ENCODE results near the gene MBD6.
"Not testable (repeated sequence)": the region's sequence is repeated elsewhere in the genome, so short reads cannot be mapped to it uniquely, and the experiment has no call there.

The MBD6 gene

DNA sequence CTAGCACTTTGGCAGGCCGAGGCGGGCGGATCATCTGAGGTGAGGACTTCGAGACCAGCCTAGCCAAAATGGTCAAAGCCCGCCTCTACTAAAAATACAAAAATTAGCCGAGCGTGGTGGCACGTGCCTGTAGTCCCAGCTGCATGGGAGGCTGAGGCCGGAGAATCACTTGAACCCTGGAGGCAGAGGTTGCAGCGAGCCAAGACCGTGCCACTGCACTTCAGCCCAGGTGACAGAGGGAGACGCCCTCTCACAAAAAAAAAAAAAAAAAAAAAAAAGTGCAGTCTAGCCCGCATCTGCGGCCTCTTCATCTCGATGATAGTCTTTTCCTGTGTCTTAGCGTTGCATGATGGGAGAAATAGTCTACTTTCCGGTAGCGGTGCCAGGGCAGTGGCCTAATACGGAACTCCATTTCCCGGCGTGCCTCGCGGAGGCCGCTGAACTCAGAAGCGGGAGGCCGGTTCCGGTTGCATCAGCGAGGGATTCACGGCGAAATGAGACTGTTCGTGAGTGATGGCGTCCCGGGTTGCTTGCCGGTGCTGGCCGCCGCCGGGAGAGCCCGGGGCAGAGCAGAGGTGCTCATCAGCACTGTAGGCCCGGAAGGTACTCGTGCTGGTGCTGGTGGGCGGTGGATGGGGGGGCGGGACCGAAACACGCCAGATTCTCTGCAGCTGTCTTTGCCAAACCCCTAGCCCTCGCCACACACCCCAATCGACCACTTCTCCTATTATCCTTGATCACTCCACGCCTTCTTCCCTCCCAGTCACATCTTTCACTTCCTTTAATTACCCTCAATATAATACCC lies 34.8 kb upstream of the MBD6 start, which contains the start of gene MARS1:
MARS1 (plus strand) TSS at position 472 of the 805 bp plus-strand sequence; CDS start at position 495, 23 bp downstream.
- peak; percentile 79 to 89 for DNase-seq (ENCODE audit: low read depth in 1 of 2, low spot score in 1 of 2)

DNA sequence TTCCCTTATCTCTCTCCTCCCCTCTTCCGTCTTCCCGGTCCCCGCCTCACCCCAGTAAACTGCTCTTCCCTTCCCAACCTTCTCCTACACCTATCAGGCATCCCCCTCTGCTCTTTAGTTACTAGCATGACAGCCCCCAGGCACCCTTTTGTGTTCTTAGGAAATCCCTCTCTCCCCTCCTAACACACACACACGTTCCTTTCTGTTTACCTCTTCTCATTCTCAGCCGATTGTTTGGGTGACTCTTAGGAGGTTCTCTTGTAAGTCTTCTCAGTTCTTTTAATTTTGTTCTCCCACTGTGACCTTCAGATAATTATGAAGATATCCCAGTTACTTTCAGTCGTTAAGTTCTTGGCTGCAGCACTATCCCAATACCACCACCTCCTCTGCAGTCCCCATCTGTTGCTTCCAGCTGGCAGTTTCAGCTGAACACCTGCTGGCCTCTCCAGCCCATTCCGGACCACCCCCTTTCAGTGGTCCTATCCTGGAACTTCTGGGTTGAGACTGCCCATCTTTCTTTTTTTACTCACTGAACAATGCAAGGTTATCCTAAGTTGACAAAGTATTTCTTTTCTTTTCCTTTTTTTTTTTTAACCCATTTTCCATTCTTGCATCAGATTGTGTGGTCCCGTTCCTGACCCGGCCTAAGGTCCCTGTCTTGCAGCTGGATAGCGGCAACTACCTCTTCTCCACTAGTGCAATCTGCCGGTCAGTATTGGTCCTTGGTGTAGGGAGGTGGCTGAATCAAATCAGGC lies 34.0 kb upstream of the MBD6 start:
- no peak for DNase-seq (ENCODE audit: low read depth in 1 of 2, low spot score in 1 of 2)

GRCh38 chr12:57489157-57489641 lies 33.4 kb upstream of the MBD6 start:
- DNase-seq (ENCODE audit: low read depth in 1 of 2, low spot score in 1 of 2) = no peak

GRCh38 chr12:57490126-57490525 lies 32.5 kb upstream of the MBD6 start:
- no peak for DNase-seq (ENCODE audit: low read depth in 1 of 2, low spot score in 1 of 2)

DNA sequence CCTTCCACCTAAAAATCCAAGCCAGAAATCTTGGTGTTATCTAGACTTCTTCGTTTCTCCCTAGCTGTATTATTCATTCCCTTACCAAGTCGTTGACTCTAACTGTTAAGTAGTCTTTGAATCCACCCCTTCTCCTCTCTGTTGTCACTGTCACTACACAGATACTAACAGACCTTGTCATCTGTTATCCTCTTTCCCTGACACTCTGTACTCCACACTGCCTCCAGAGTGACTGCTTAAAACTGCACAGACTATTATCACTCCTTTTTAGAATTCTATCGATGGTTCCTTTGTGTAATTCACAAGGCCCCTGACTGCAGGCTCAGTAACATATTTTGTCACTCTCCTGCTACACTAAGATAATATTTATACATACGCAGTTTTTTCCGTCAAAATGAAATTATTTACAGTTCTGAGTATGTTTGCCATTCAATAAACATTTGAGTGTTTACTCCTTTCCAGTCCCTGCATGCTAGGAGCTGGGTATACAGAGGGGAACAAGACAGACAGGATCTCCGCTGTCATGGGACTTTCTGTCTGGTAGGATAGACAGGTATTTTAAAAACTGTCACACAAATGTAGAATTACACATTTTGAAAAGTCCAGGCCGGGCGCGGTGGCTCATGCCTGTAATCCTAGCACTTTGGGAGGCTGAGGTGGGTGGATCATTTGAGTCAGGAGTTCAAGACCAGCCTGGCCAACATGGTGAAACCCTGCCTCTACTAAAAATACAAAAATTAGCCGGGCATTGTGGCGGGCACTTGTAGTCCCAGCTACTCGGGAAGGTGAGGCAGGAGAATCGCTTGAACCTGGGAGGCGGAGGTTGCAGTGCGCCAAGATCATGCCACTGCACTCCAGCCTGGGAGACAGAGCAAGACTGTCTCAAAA lies 31.0 kb upstream of the MBD6 start:
- no peak for DNase-seq (ENCODE audit: low read depth in 1 of 2, low spot score in 1 of 2)

DNA sequence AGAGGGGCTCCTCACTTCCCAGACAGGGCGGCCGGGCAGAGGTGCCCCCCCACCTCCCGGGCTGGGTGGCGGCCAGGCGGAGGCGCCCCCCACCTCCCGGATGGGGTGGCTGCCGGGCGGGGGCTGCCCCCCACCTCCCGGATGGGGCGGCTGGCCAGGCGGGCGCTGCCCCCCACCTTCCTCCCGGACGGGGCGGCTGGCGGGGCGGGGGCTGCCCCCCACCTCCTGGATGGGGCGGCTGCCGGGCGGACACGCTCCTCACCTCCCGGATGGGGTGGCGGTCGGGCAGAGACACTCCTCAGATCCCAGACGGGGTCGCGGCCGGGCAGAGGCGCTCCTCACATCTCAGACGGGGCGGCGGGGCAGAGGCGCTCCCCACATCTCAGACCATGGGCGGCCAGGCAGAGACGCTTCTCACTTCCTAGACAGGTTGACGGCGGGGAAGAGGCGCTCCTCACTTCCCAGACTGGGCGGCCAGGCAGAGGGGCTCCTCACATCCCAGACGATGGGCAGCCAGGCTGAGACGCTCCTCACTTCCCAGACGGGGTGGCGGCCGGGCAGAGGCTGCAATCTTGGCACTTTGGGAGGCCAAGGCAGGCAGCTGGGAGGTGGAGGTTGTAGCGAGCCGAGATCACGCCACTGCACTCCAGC lies 27.4 kb upstream of the MBD6 start:
- DNase-seq (ENCODE audit: low read depth in 1 of 2, low spot score in 1 of 2) = not testable (repeated sequence)

DNA sequence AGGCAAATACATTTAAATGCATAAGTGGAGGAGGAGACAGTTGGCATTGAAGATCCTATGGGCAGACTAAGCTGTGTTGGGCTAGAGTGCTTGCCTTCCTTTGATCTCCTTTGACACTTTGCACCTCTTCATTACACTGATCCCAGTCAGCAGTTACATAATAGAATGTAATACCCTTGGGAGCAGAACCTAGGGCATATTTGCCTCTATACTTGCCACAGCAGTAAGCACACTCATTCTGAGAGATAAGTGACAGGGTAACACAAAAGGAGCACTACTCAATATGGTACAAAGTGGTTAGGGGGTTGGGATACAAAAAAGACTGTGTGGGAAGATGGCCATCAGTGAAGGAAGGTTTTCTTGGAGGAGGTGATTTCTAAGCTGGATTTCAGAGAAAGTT lies 25.8 kb upstream of the MBD6 start:
- DNase-seq (ENCODE audit: low read depth in 1 of 2, low spot score in 1 of 2) = no peak

DNA sequence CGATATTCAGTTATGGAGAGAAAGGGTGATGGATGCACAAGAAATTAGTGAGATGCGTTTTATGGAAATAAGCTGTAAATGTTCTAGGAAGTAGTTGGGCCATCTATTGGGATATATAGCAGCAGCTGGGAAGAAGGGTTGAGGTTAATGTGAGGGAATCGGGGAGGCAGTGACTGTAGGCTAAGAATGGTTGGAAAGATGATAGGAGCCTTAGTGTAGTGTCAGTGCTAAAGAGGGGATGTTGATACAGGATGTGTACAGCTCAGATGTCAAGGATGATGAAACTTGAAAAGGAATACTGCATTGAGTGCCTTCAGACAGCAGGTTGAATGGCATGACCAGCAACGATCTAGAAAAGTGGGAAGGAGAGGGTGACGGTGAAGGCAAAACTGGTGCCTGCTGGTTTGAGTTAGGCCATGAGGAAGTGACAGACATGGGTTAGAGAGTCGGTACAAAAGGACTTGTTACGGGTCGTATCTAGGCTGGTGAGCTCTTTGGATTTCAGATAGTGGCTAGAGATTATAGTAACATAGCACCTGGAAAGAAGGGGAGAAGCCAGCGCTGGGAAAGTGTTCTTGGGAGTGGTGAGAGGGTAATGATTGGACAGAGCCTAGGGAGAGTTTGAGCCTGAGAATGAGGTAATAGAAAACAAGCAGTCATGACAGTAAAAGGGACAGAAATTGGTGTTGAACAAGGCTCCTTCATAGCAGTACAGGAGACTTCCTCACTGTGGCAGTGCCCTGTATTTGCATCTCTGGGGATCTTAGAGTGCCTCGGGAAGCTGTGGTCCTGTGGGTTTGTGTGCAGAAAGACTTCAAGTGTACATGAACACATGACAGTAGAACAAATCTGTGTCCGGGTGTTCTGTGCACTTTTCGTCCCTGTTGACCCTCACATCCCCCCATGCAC lies 25.1 kb upstream of the MBD6 start:
- DNase-seq (ENCODE audit: low read depth in 1 of 2, low spot score in 1 of 2) = no peak

DNA sequence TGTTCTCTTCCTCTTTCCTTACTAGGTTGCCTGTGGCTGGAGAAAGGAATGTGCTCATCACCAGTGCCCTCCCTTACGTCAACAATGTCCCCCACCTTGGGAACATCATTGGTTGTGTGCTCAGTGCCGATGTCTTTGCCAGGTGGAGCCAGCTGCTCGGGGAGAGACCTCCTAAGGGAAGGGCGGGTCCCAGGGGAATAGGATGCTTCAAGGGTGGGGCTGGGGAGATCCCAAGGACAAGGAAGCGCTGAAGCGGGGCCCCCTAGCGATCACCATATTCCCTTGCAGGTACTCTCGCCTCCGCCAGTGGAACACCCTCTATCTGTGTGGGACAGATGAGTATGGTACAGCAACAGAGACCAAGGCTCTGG lies 24.5 kb upstream of the MBD6 start:
- no peak for DNase-seq (ENCODE audit: low read depth in 1 of 2, low spot score in 1 of 2)

GRCh38 chr12:57498571-57498970 lies 24.1 kb upstream of the MBD6 start:
- DNase-seq (ENCODE audit: low read depth in 1 of 2, low spot score in 1 of 2) = no peak

DNA sequence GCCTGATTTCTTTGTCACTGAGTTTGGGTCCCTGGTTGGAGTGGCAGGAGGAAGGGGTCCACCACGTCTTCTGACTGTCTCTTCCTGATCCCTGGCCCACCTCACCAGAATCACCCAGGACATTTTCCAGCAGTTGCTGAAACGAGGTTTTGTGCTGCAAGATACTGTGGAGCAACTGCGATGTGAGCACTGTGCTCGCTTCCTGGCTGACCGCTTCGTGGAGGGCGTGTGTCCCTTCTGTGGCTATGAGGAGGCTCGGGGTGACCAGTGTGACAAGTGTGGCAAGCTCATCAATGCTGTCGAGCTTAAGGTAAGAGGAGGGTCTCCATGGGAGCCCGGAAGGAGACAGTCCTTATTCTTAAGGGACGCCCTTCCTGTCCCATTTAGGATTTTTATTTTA lies 22.4 kb upstream of the MBD6 start:
- DNase-seq (ENCODE audit: low read depth in 1 of 2, low spot score in 1 of 2) = no peak

- not testable (repeated sequence) for DNase-seq (ENCODE audit: low read depth in 1 of 2, low spot score in 1 of 2)
These were observed 20.2 kb upstream of the MBD6 start for GRCh38 chr12:57502311-57502969.

DNA sequence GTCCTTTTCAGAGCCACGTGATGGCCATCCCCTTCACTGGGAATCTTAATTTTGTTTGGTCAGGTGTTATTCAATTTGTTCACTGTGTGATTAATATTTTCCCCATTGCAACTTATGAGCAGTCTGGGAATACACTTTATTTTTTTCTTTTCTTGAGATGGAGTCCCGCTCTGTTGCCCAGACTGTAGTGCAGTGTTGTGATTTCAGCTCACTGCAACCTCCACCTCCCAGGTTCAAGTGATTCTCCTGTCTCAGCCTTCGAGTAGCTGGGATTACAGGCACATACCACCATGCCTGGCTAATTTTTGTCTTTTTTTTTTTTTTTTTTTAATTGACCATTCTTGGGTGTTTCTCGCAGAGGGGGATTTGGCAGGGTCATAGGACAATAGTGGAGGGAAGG lies 16.1 kb upstream of the MBD6 start:
- not testable (repeated sequence) for DNase-seq (ENCODE audit: low read depth in 1 of 2, low spot score in 1 of 2)

GRCh38 chr12:57507796-57508195 lies 14.8 kb upstream of the MBD6 start:
- DNase-seq (ENCODE audit: low read depth in 1 of 2, low spot score in 1 of 2) = not testable (repeated sequence)

DNA sequence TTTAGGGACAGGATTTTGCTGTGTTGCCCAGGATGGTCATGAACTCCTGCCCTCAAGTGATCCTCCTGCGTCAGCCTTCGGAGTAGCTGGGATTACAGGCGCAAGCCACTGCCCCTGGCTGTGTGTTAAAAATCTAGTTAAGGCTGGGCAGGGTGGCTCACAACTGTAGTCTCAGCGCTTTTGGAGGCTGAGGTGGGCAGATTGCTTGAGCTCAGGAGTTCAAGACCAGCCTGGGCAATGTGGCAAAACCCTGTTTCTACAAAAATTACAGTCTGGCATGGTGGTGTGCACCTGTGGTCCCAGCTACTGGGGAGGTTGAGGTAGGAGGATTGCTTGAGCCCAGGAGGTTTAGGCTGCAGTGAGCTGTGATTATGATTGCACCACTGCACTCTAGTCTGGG lies 11.5 kb upstream of the MBD6 start:
- DNase-seq (ENCODE audit: low read depth in 1 of 2, low spot score in 1 of 2) = no peak

DNA sequence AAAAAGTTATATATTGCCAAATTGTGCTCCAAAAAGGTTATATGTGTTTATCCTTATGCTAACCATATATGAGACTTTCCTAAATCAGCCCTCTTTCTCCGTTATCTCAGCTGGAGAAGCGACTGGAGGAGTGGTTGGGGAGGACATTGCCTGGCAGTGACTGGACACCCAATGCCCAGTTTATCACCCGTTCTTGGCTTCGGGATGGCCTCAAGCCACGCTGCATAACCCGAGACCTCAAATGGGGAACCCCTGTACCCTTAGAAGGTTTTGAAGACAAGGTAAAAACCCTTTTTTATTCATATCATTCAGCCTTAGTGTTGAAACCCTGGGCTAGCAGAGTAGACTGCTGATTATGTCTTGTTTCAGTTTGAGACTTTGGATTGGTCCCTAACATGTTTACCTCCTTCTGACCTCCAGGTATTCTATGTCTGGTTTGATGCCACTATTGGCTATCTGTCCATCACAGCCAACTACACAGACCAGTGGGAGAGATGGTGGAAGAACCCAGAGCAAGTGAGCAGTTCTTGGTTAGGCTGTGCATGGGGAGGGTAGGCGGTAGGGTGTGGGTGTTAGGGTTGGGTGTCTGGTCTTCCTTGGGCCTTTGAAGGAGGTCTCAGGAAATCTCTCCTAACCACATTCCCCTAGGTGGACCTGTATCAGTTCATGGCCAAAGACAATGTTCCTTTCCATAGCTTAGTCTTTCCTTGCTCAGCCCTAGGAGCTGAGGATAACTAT lies 10.9 kb upstream of the MBD6 start:
- DNase-seq (ENCODE audit: low read depth in 1 of 2, low spot score in 1 of 2) = no peak

GRCh38 chr12:57512665-57513064 lies 10.0 kb upstream of the MBD6 start:
- no peak for DNase-seq (ENCODE audit: low read depth in 1 of 2, low spot score in 1 of 2)

GRCh38 chr12:57513266-57513665 lies 9.4 kb upstream of the MBD6 start:
- no peak for DNase-seq (ENCODE audit: low read depth in 1 of 2, low spot score in 1 of 2)

DNA sequence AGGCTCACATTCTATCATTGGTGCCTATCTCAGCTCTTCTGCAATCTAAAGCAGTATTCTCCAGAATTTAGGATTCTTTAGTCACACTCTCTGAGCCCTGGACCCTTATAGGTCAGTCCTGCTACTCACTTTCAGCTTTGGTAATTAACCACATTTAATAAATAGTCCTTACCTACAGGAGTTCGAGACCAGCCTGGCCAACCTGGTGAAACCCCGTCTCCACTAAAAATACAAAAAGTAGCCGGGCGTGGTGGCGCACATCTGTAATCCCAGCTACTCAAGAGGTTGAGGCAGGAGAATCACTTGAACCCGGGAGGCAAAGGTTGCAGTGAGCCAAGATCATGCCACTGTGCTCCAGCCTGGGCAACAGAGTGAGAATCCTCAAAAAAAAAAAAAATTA lies 8.9 kb upstream of the MBD6 start:
- DNase-seq (ENCODE audit: low read depth in 1 of 2, low spot score in 1 of 2) = not testable (repeated sequence)

Measured in activated T-helper 1 cell treated with anti-CD3 and anti-CD28 coated beads, Interleukin-2, amount 50 U/mL, for 16 hours (primary cell).